IMR-90 (cell line): ENCODE measurements around the gene MCTP2.

Experiments used
- CEBPB ChIP-seq: IDR thresholded peaks from 2 replicates; pipeline ENCODE4 v1.6.1; 2012; ENCODE audit warnings: low read depth, low read length, improper control_type of control experiment
- MAFK ChIP-seq: IDR thresholded peaks from 2 replicates; pipeline ENCODE4 v1.6.1; 2012; ENCODE audit warnings: low read depth, low read length, improper control_type of control experiment
- MAZ ChIP-seq: IDR thresholded peaks from 2 replicates; pipeline ENCODE4 v1.6.1; 2012; ENCODE audit warnings: low read depth, mild to moderate bottlenecking, low read length, improper control_type of control experiment, moderate library complexity, borderline replicate concordance
- MXI1 ChIP-seq: IDR thresholded peaks from 2 replicates; pipeline ENCODE4 v1.6.1; 2012; ENCODE audit warnings: low read depth, mild to moderate bottlenecking, low read length, moderate library complexity, borderline replicate concordance
- NFE2L2 ChIP-seq: fragments of 150-350 bp; IDR thresholded peaks from 2 replicates; pipeline ENCODE4 v1.6.1; 2016; ENCODE audit warnings: low read depth, mild to moderate bottlenecking, low read length
- POLR2A ChIP-seq: IDR thresholded peaks from 2 replicates; pipeline ENCODE4 v1.6.1; 2012; ENCODE audit warnings: mild to moderate bottlenecking, low read depth, low read length
- RAD21 ChIP-seq: IDR thresholded peaks from 2 replicates; pipeline ENCODE4 v1.6.1; 2012; ENCODE audit warnings: low read length, improper control_type of control experiment
- RCOR1 ChIP-seq: IDR thresholded peaks from 2 replicates; pipeline ENCODE4 v1.6.1; 2012; ENCODE audit warnings: mild to moderate bottlenecking, low read length, improper control_type of control experiment; ENCODE audit not compliant: insufficient replicate concordance
- RFX5 ChIP-seq: IDR thresholded peaks from 2 replicates; pipeline ENCODE4 v1.8.0; 2012; ENCODE audit warnings: low read depth, mild to moderate bottlenecking, low read length, moderate library complexity
- SMC3 ChIP-seq: fragments of 150-350 bp; IDR thresholded peaks from 2 replicates; pipeline ENCODE4 v1.6.1; 2016; ENCODE audit warnings: low read depth, mild to moderate bottlenecking, antibody characterized with exemption, low read length, moderate library complexity
- TF ChIP-seq, protein P1 (sequence below): conservative IDR thresholded peaks from 2 replicates; pipeline ENCODE4 v1.5.1; 2012; ENCODE audit warnings: mild to moderate bottlenecking, low read depth, low read length, improper control_type of control experiment
- TF ChIP-seq, protein P2 (sequence below): fragments of 150-350 bp; IDR thresholded peaks from 2 replicates; pipeline ENCODE4 v1.6.1; 2017; ENCODE audit warnings: mild to moderate bottlenecking, antibody characterized with exemption, low read length, low read depth

DNA sequence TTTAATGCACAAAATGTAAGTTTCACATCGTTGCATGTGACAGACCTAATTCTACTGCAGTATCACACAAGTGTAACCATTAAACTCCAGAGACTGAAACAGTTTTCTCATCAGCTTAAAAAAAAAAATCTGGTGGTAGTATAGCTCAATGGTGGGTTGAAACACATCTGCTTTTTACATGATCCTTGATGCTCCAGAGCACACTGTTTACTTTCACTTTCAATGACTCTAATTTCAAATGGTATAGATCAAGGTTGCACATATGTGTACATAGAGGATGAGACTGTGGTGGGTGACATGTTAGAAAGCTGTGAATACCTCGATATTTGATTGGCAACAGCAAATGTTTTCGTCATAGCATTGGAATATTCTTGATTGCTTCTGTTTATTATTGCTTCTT, 22.4 kb downstream of the MCTP2 start:
- no peak for TF ChIP-seq POLR2A
- no peak for TF ChIP-seq MXI1
- TF ChIP-seq, protein P1, sequence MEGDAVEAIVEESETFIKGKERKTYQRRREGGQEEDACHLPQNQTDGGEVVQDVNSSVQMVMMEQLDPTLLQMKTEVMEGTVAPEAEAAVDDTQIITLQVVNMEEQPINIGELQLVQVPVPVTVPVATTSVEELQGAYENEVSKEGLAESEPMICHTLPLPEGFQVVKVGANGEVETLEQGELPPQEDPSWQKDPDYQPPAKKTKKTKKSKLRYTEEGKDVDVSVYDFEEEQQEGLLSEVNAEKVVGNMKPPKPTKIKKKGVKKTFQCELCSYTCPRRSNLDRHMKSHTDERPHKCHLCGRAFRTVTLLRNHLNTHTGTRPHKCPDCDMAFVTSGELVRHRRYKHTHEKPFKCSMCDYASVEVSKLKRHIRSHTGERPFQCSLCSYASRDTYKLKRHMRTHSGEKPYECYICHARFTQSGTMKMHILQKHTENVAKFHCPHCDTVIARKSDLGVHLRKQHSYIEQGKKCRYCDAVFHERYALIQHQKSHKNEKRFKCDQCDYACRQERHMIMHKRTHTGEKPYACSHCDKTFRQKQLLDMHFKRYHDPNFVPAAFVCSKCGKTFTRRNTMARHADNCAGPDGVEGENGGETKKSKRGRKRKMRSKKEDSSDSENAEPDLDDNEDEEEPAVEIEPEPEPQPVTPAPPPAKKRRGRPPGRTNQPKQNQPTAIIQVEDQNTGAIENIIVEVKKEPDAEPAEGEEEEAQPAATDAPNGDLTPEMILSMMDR, result no peak
- TF ChIP-seq CEBPB, result no peak
- TF ChIP-seq RAD21, result no peak
- TF ChIP-seq, protein P2, sequence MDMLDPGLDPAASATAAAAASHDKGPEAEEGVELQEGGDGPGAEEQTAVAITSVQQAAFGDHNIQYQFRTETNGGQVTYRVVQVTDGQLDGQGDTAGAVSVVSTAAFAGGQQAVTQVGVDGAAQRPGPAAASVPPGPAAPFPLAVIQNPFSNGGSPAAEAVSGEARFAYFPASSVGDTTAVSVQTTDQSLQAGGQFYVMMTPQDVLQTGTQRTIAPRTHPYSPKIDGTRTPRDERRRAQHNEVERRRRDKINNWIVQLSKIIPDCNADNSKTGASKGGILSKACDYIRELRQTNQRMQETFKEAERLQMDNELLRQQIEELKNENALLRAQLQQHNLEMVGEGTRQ, result no peak
- TF ChIP-seq MAZ, result no peak
- TF ChIP-seq RCOR1, result no peak
- no peak for TF ChIP-seq RFX5
- TF ChIP-seq NFE2L2, result no peak
- TF ChIP-seq MAFK, result no peak
- TF ChIP-seq SMC3, result no peak
